ENCODE data around the gene PPP1R16B. TPM values are rescaled to one million over a fixed set of nuclear protein-coding genes. Genes with fewer than 3 reads are reported as not detected.

Gene PPP1R16B
- total and polyA plus RNA-seq, 10 of the 15 experiments (the other 5 are each of a cell fraction or from before 2014, with no cell fraction given) = 13.4 to 90.2 (median 66.7) TPM

- no peak overlapping the region for H3K27ac ChIP-seq (ENCODE audit: control insufficient read depth, insufficient read depth)
- POLR2A ChIA-PET = no interaction called here
- 0 out of 2 replicates have a peak, but pooled peaks have one; percentile 3 for TF ChIP-seq PML (IDR thresholded peaks at IDR 0.05; ENCODE audit: low read length)
- TF ChIP-seq ZSCAN29 (IDR thresholded peaks at IDR 0.05) = no peak
- H3K36me3 ChIP-seq (ENCODE audit: control insufficient read depth in 2 of 2, insufficient read depth in 2 of 2, low read length in 1 of 2) = peaks cover 18 to 19% of the 10 kb centered on the region in 2 experiments; a peak in 3 of 4 replicates
- H3K4me3 ChIP-seq = no peak overlapping the region
- SMC1A ChIA-PET (ENCODE audit: uncharacterized antibody, unreplicated experiment) = interaction anchor here (1.6 kb wide), 1 partner anchor 12 kb away, joined by 3 read pairs; no protein-coding TSS in a partner anchor
- CTCF ChIA-PET = interaction anchor here (1.0 kb wide), 1 partner anchor 271 kb away, joined by 3 read pairs; no protein-coding TSS in a partner anchor
- 99% methylated on average over 7 of the region's 7 CpGs for WGBS (ENCODE audit: insufficient coverage, insufficient replicate concordance, low lambda C conversion rate, missing lambda C conversion rate)
- H3K27me3 ChIP-seq (replicated peaks in 1 of 2; ENCODE audit: control insufficient read depth in 2 of 2, insufficient read depth in 2 of 2, low read length in 1 of 2) = no peaks in the 10 kb centered on the region
- H2AFZ ChIP-seq (ENCODE audit: control insufficient read depth, low read depth, low read length) = no peak overlapping the region
- in situ Hi-C loops (cut with MboI) (loop anchor here (5.0 kb wide), 1 partner anchor 128 kb away; no protein-coding TSS in a partner anchor), intact Hi-C loops (cut with micrococcal nuclease; ENCODE audit: unreplicated experiment) (no loop called here)
- BruUV-seq (replicated peaks) = TSS peak; percentile 41
- no peak overlapping the region for H3K4me2 ChIP-seq (ENCODE audit: control insufficient read depth, insufficient read depth)
- FAIRE-seq = no peak
- no peak overlapping the region for H3K9ac ChIP-seq (ENCODE audit: control insufficient read depth, insufficient read depth, low read length)
- H4K20me1 ChIP-seq (ENCODE audit: control insufficient read depth, insufficient read depth) = no peaks in the 10 kb centered on the region
- no peaks in the 10 kb centered on the region for H3K4me1 ChIP-seq (ENCODE audit: control insufficient read depth, insufficient read depth, low read length)
- H3K9me3 ChIP-seq (replicated peaks; ENCODE audit: control insufficient read depth, insufficient read depth, low read length) = no peaks in the 10 kb centered on the region
- DNase-seq (ENCODE audit: low read depth, low spot score) = no peak
- H3K79me2 ChIP-seq (ENCODE audit: control insufficient read depth, insufficient read depth, low read length) = no peaks in the 10 kb centered on the region
- no peak for ATAC-seq
- RAD21 ChIA-PET (ENCODE audit: unreplicated experiment) = no interaction called here
These were observed 114.2 kb downstream of the PPP1R16B start for GRCh38 chr20:38919683-38920082.

GRCh38 chr20:38920411-38920810 is 114.9 kb downstream of the PPP1R16B start:
- Histone ChIP-seq H3K9ac (ENCODE audit: control insufficient read depth, insufficient read depth, low read length) (no peak overlapping the region), H3K9me3 (replicated peaks; ENCODE audit: control insufficient read depth, insufficient read depth, low read length) (no peaks in the 10 kb centered on the region), H3K27me3 (replicated peaks in 1 of 2; ENCODE audit: control insufficient read depth in 2 of 2, insufficient read depth in 2 of 2, low read length in 1 of 2) (no peaks in the 10 kb centered on the region), H4K20me1 (ENCODE audit: control insufficient read depth, insufficient read depth) (no peaks in the 10 kb centered on the region), H3K36me3 (ENCODE audit: control insufficient read depth in 2 of 2, insufficient read depth in 2 of 2, low read length in 1 of 2) (peaks cover 10 to 19% of the 10 kb centered on the region in 2 experiments; a peak in 3 of 4 replicates), H3K4me1 (ENCODE audit: control insufficient read depth, insufficient read depth, low read length) (no peaks in the 10 kb centered on the region), H3K4me2 (ENCODE audit: control insufficient read depth, insufficient read depth) (no peak overlapping the region), H2AFZ (ENCODE audit: control insufficient read depth, low read depth, low read length) (no peak overlapping the region), H3K79me2 (ENCODE audit: control insufficient read depth, insufficient read depth, low read length) (no peaks in the 10 kb centered on the region), H3K27ac (ENCODE audit: control insufficient read depth, insufficient read depth) (no peak overlapping the region), H3K4me3 (no peak overlapping the region)
- in situ Hi-C loops (cut with MboI) = loop anchor here (5.0 kb wide), 1 partner anchor 127 kb away; no protein-coding TSS in a partner anchor
- ATAC-seq = no peak
- no peak for DNase-seq (ENCODE audit: low read depth, low spot score)
- ChIA-PET SMC1A (ENCODE audit: uncharacterized antibody, unreplicated experiment) (interaction anchor here (1.6 kb wide), 1 partner anchor 12 kb away, joined by 3 read pairs; no protein-coding TSS in a partner anchor), CTCF (interaction anchor here (1.2 to 12.8 kb wide), 3 partner anchors 14 to 127 kb away, joined by 3 to 182 read pairs (median 13); no protein-coding TSS in a partner anchor), RAD21 (ENCODE audit: unreplicated experiment) (no interaction called here), POLR2A (interaction anchor here (1.6 kb wide), 1 partner anchor 13 kb away, joined by 3 read pairs; no protein-coding TSS in a partner anchor)
- WGBS (ENCODE audit: insufficient coverage, insufficient replicate concordance, low lambda C conversion rate, missing lambda C conversion rate) = 82% methylated on average over 3 of the region's 3 CpGs
- BruUV-seq (replicated peaks) = no TSS peak
- no peak for FAIRE-seq
- intact Hi-C loops (cut with micrococcal nuclease; ENCODE audit: unreplicated experiment) = no loop called here
- TF ChIP-seq REST (IDR thresholded peaks at IDR 0.05; ENCODE audit: low read depth, low read length) (no peak), CREM (IDR thresholded peaks at IDR 0.05; ENCODE audit: low read depth) (no peak), SIN3A (IDR thresholded peaks at IDR 0.05; ENCODE audit: low read depth, low read length) (no peak), BCLAF1 (IDR thresholded peaks at IDR 0.05) (no peak), ZBTB4 (CRISPR knock-in tag; IDR thresholded peaks at IDR 0.05) (no peak)

All from GM12878 (cell line).